ENCODE data around the gene ERBB4. TPM values are rescaled to one million over a fixed set of nuclear protein-coding genes. Genes with fewer than 3 reads are reported as not detected.

Gene ERBB4
- total RNA-seq, 1 experiment from 2014 or later = 0.04 TPM

DNA sequence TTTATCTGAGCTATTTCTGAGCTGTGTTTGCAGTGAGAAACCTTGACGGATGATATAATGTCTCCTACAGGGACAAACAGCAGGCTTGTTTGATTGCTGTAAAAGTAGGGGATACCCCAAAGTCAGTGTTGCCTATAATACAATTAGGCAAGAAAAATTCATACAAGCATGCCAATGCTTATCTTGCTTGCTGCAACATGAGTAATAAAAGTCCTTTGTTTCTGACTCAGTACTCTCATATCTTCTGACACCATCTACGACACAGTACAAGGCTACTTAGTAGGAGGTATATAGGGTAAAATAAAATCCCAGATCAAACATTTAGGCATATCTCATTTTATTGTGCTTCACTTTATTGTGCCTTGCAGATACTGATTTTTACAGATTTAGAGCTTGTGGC, 33.0 kb downstream of the ERBB4 start:
- no peak overlapping the region for H4K8ac ChIP-seq (replicated peaks; ENCODE audit: insufficient read length, low read depth, low read length)
- H3K27me3 ChIP-seq (ENCODE audit: insufficient read depth, low read length) = no peaks in the 10 kb centered on the region
- no peaks in the 10 kb centered on the region for H3K23me2 ChIP-seq (ENCODE audit: insufficient read length, low read depth, low read length, poor library complexity, severe bottlenecking)
- H2AK5ac ChIP-seq (ENCODE audit: insufficient read length, low read length) = no peak overlapping the region
- no peaks in the 10 kb centered on the region for H3K36me3 Mint-ChIP-seq (ENCODE audit: insufficient read depth in 1 of 3, low read depth in 3 of 3)
- H3K4ac ChIP-seq (ENCODE audit: low read depth, low read length) = no peak overlapping the region
- WGBS (ENCODE audit: extremely low coverage, insufficient read length, low lambda C conversion rate) = no CpG with 5 or more reads among the region's 2 CpGs
- H3K79me1 ChIP-seq (ENCODE audit: insufficient read depth, low read depth, low read length, poor library complexity, severe bottlenecking) = no peaks in the 10 kb centered on the region
- no peak overlapping the region for H4K91ac ChIP-seq (ENCODE audit: insufficient read length, low read depth, low read length)
- H4K20me1 ChIP-seq (ENCODE audit: control insufficient read depth, insufficient read depth, insufficient read length) = no peaks in the 10 kb centered on the region
- H3K79me2 ChIP-seq (ENCODE audit: insufficient read depth, low read length) = no peaks in the 10 kb centered on the region
- H3K4me1 Mint-ChIP-seq = no peaks in the 10 kb centered on the region
- H3K9me3 Mint-ChIP-seq = no peaks in the 10 kb centered on the region
- no peaks in the 10 kb centered on the region for H3K4me1 ChIP-seq (ENCODE audit: insufficient read depth, low read length)
- no peak overlapping the region for H3K4me3 Mint-ChIP-seq
- no peak overlapping the region for H3T11ph ChIP-seq (ENCODE audit: low read length)
- no peak overlapping the region for H2BK15ac ChIP-seq (ENCODE audit: low read depth, low read length)
- no peak overlapping the region for H3K27ac ChIP-seq (ENCODE audit: insufficient read length, low read depth, low read length)
- no peaks in the 10 kb centered on the region for H3K9me3 ChIP-seq (ENCODE audit: control insufficient read depth, low read depth, low read length)
- no peak overlapping the region for H2BK20ac ChIP-seq (ENCODE audit: low read depth, low read length, poor library complexity, severe bottlenecking)
- H3K23ac ChIP-seq (ENCODE audit: insufficient read length, low read depth, low read length) = no peak overlapping the region
- TF ChIP-seq, protein P1, sequence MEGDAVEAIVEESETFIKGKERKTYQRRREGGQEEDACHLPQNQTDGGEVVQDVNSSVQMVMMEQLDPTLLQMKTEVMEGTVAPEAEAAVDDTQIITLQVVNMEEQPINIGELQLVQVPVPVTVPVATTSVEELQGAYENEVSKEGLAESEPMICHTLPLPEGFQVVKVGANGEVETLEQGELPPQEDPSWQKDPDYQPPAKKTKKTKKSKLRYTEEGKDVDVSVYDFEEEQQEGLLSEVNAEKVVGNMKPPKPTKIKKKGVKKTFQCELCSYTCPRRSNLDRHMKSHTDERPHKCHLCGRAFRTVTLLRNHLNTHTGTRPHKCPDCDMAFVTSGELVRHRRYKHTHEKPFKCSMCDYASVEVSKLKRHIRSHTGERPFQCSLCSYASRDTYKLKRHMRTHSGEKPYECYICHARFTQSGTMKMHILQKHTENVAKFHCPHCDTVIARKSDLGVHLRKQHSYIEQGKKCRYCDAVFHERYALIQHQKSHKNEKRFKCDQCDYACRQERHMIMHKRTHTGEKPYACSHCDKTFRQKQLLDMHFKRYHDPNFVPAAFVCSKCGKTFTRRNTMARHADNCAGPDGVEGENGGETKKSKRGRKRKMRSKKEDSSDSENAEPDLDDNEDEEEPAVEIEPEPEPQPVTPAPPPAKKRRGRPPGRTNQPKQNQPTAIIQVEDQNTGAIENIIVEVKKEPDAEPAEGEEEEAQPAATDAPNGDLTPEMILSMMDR (conservative IDR thresholded peaks at IDR 0.05) = no peak
- no peak overlapping the region for H2BK12ac ChIP-seq (ENCODE audit: insufficient read length, low read depth, low read length)
- H2AFZ ChIP-seq (ENCODE audit: low read length) = no peak overlapping the region
- no peak for DNase-seq
- no peaks in the 10 kb centered on the region for H3K27me3 Mint-ChIP-seq (ENCODE audit: low read depth)
- no peak overlapping the region for H3K14ac ChIP-seq (ENCODE audit: insufficient read depth, low read length)
- H2BK120ac ChIP-seq (ENCODE audit: low read depth, low read length, poor library complexity, severe bottlenecking) = no peak overlapping the region
- H3K27ac Mint-ChIP-seq = no peak overlapping the region
- no peak overlapping the region for H3K4me2 ChIP-seq (ENCODE audit: insufficient read depth, insufficient read length, low read length)
- no peak overlapping the region for H2BK5ac ChIP-seq (ENCODE audit: insufficient read length, low read length)
- no peak overlapping the region for H3K18ac ChIP-seq (ENCODE audit: insufficient read length, low read depth, low read length)
- no peak overlapping the region for H3K56ac ChIP-seq (ENCODE audit: insufficient read length, low read depth, low read length)
- no peak overlapping the region for H3K9ac ChIP-seq (ENCODE audit: extremely low read depth, insufficient read length, low read length)
- H4K5ac ChIP-seq (ENCODE audit: insufficient read length, low read depth, low read length) = no peak overlapping the region

Data from H9 (cell line).